Measurements from ENCODE around the gene TMEM273.

TMEM273 gene

GRCh38 chr10:49154641-49155040 lies 33.5 kb downstream of the TMEM273 start:
- Histone ChIP-seq H3K9me2 (ENCODE audit: low read depth, low read length) (no peaks in the 10 kb centered on the region), H3K27me3 (ENCODE audit: insufficient read depth, low read length) (0 out of 2 replicates have a peak, but pooled peaks cover 5% of the 10 kb centered on the region), H3K36me3 (ENCODE audit: insufficient read depth, low read length) (no peaks in the 10 kb centered on the region), H2AFZ (ENCODE audit: low read length) (no peak overlapping the region), H3K27ac (ENCODE audit: low read depth, low read length, poor library complexity, severe bottlenecking) (no peak overlapping the region), H3K9ac (ENCODE audit: low read length) (no peak overlapping the region), H3K4me1 (ENCODE audit: insufficient read depth, low read length, severe bottlenecking) (no peaks in the 10 kb centered on the region), H4K20me1 (ENCODE audit: insufficient read depth, low read length) (no peaks in the 10 kb centered on the region), H3K4me2 (ENCODE audit: low read length) (no peak overlapping the region), H3F3A (ENCODE audit: insufficient read depth, low read length) (no peaks in the 10 kb centered on the region), H3K4me3 (ENCODE audit: low read depth, low read length, poor library complexity, severe bottlenecking) (no peak overlapping the region), H3K9me3 (ENCODE audit: low read length) (no peaks in the 10 kb centered on the region), H3K79me2 (ENCODE audit: insufficient read depth, low read length) (no peaks in the 10 kb centered on the region)
- TF ChIP-seq, protein P1, sequence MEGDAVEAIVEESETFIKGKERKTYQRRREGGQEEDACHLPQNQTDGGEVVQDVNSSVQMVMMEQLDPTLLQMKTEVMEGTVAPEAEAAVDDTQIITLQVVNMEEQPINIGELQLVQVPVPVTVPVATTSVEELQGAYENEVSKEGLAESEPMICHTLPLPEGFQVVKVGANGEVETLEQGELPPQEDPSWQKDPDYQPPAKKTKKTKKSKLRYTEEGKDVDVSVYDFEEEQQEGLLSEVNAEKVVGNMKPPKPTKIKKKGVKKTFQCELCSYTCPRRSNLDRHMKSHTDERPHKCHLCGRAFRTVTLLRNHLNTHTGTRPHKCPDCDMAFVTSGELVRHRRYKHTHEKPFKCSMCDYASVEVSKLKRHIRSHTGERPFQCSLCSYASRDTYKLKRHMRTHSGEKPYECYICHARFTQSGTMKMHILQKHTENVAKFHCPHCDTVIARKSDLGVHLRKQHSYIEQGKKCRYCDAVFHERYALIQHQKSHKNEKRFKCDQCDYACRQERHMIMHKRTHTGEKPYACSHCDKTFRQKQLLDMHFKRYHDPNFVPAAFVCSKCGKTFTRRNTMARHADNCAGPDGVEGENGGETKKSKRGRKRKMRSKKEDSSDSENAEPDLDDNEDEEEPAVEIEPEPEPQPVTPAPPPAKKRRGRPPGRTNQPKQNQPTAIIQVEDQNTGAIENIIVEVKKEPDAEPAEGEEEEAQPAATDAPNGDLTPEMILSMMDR (IDR thresholded peaks at IDR 0.05; ENCODE audit: low read length): no peak
- TF ChIP-seq EZH2 (IDR thresholded peaks at IDR 0.05; ENCODE audit: borderline replicate concordance, low read length): no peak

DNA sequence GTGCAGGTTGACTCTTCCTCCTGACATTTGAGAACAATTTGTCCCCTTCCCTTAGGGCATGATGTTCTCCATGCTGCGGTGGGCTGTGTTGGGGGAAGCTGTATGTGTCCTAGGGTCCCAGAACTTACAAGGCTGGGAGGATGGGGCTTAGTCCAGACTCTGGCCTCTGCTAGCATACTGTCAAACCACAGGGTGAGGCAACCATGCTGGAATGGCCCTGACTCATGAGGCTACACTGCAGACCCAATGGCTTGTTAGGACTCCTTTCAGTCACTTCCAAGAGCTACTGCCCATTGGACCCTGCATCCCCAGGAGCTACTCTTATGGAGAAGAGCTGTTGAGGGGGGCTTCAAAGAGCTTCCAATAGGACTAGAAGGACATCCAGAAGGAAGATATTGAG lies 34.2 kb downstream of the TMEM273 start:
- H3K9me3 ChIP-seq (ENCODE audit: low read length): no peaks in the 10 kb centered on the region
- TF ChIP-seq, protein P1 (IDR thresholded peaks at IDR 0.05; ENCODE audit: low read length): no peak
- TF ChIP-seq EZH2 (IDR thresholded peaks at IDR 0.05; ENCODE audit: borderline replicate concordance, low read length): no peak

GRCh38 chr10:49153115-49153514 lies 35.1 kb downstream of the TMEM273 start:
- Histone ChIP-seq H3K79me2 (ENCODE audit: insufficient read depth, low read length) (no peaks in the 10 kb centered on the region), H3K4me3 (ENCODE audit: low read depth, low read length, poor library complexity, severe bottlenecking) (no peak overlapping the region), H3K27me3 (ENCODE audit: insufficient read depth, low read length) (0 out of 2 replicates have a peak, but pooled peaks cover 5% of the 10 kb centered on the region), H3K4me1 (ENCODE audit: insufficient read depth, low read length, severe bottlenecking) (no peaks in the 10 kb centered on the region), H3F3A (ENCODE audit: insufficient read depth, low read length) (no peaks in the 10 kb centered on the region), H3K36me3 (ENCODE audit: insufficient read depth, low read length) (no peaks in the 10 kb centered on the region), H3K4me2 (ENCODE audit: low read length) (no peak overlapping the region), H3K9ac (ENCODE audit: low read length) (no peak overlapping the region), H2AFZ (ENCODE audit: low read length) (no peak overlapping the region), H3K9me3 (ENCODE audit: low read length) (no peaks in the 10 kb centered on the region), H3K9me2 (ENCODE audit: low read depth, low read length) (no peaks in the 10 kb centered on the region), H3K27ac (ENCODE audit: low read depth, low read length, poor library complexity, severe bottlenecking) (no peak overlapping the region), H4K20me1 (ENCODE audit: insufficient read depth, low read length) (no peaks in the 10 kb centered on the region)
- TF ChIP-seq, protein P1 (IDR thresholded peaks at IDR 0.05; ENCODE audit: low read length): no peak
- no peak for TF ChIP-seq EZH2 (IDR thresholded peaks at IDR 0.05; ENCODE audit: borderline replicate concordance, low read length)

More for the DNA sequence above, 34.2 kb downstream of the TMEM273 start:
- Histone ChIP-seq H3K9me2 (ENCODE audit: low read depth, low read length) (no peaks in the 10 kb centered on the region), H3K4me3 (ENCODE audit: low read depth, low read length, poor library complexity, severe bottlenecking) (no peak overlapping the region), H3K79me2 (ENCODE audit: insufficient read depth, low read length) (no peaks in the 10 kb centered on the region), H3K4me1 (ENCODE audit: insufficient read depth, low read length, severe bottlenecking) (no peaks in the 10 kb centered on the region), H4K20me1 (ENCODE audit: insufficient read depth, low read length) (no peaks in the 10 kb centered on the region), H3F3A (ENCODE audit: insufficient read depth, low read length) (no peaks in the 10 kb centered on the region), H2AFZ (ENCODE audit: low read length) (no peak overlapping the region), H3K4me2 (ENCODE audit: low read length) (no peak overlapping the region), H3K36me3 (ENCODE audit: insufficient read depth, low read length) (no peaks in the 10 kb centered on the region), H3K9ac (ENCODE audit: low read length) (no peak overlapping the region), H3K27me3 (ENCODE audit: insufficient read depth, low read length) (0 out of 2 replicates have a peak, but pooled peaks cover 5% of the 10 kb centered on the region), H3K27ac (ENCODE audit: low read depth, low read length, poor library complexity, severe bottlenecking) (no peak overlapping the region)

All from OCI-LY1 (cell line).